SU-DHL-6 (cell line): ENCODE measurements around the gene STAT1.

Source experiments
- H2AFZ ChIP-seq: fragments of 200-600 bp; sonication (generic); 2 replicates; pipeline ENCODE4 v1.6.1; 2014; ENCODE audit warnings: low read depth, mild to moderate bottlenecking, moderate library complexity, mixed read lengths, antibody characterized with exemption, low read length; ENCODE audit not compliant: severe bottlenecking
- H3F3A ChIP-seq: fragments of 200-600 bp; shearing (Covaris generic); 2 replicates; pipeline ENCODE4 v1.6.0; 2016; ENCODE audit warnings: antibody characterized with exemption, mild to moderate bottlenecking; ENCODE audit not compliant: insufficient read depth
- H3K27ac ChIP-seq: fragments of 200-600 bp; sonication (generic); 2 replicates; pipeline ENCODE4 v1.5.1; 2016; ENCODE audit warnings: low read depth, mild to moderate bottlenecking, low read length, moderate library complexity, mixed read lengths
- H3K27me3 ChIP-seq: fragments of 200-600 bp; sonication (generic), shearing (Covaris generic); 2 replicates; pipeline ENCODE4 v1.6.0; 2014; ENCODE audit warnings: mild to moderate bottlenecking, low read length
- H3K36me3 ChIP-seq: fragments of 200-600 bp; sonication (generic); 2 replicates; pipeline ENCODE4 v1.6.1; 2014; ENCODE audit warnings: mild to moderate bottlenecking, low read length, mixed read lengths
- H3K4me2 ChIP-seq: fragments of 300-600, 200-600 bp; shearing (Covaris generic), sonication (generic); 2 replicates; pipeline ENCODE4 v1.6.0; 2014; ENCODE audit warnings: low read length, low read depth, mild to moderate bottlenecking; ENCODE audit not compliant: poor library complexity, severe bottlenecking
- H3K4me3 ChIP-seq: fragments of 200-600 bp; sonication (generic); 2 replicates; pipeline ENCODE4 v1.5.1; 2014; ENCODE audit warnings: antibody characterized with exemption, low read length, mild to moderate bottlenecking, mixed read lengths; ENCODE audit not compliant: insufficient read depth, poor library complexity, severe bottlenecking
- H3K79me2 ChIP-seq: fragments of 200-600 bp; sonication (generic); 2 replicates; pipeline ENCODE4 v1.6.1; 2014; ENCODE audit warnings: mild to moderate bottlenecking, low read length, moderate library complexity; ENCODE audit not compliant: insufficient read depth
- H3K9ac ChIP-seq: fragments of 200-600 bp; sonication (generic); 2 replicates; pipeline ENCODE4 v1.7.0; 2014; ENCODE audit warnings: mild to moderate bottlenecking, low read length
- H3K9me2 ChIP-seq: fragments of 200-600 bp; sonication (generic); replicated peaks from 2 replicates; pipeline ENCODE4 v1.6.1; 2014; ENCODE audit warnings: low read length; ENCODE audit not compliant: insufficient read depth
- H3K9me3 ChIP-seq: fragments of 200-600 bp; sonication (generic); 2 replicates; pipeline ENCODE4 v1.6.1; 2014; ENCODE audit warnings: low read length, mixed read lengths; ENCODE audit not compliant: insufficient read depth
- H4K20me1 ChIP-seq: fragments of 200-600 bp; sonication (generic); 2 replicates; pipeline ENCODE4 v1.6.1; 2014; ENCODE audit warnings: low read depth, mild to moderate bottlenecking, antibody characterized with exemption, low read length, moderate library complexity, mixed read lengths
- EZH2phosphoT487 ChIP-seq: fragments of 200-600 bp; sonication (generic), shearing (Covaris generic); conservative IDR thresholded peaks from 2 replicates; pipeline ENCODE4 v1.6.1; 2018; ENCODE audit warnings: mild to moderate bottlenecking, antibody characterized with exemption, low read length, moderate library complexity, mixed read lengths
- TF ChIP-seq, protein P1 (sequence below): fragments of 200-600 bp; sonication (generic); IDR thresholded peaks from one replicate; pipeline ENCODE4 v1.5.1; 2017; ENCODE audit warnings: antibody characterized with exemption, mild to moderate bottlenecking, low read length, moderate library complexity; ENCODE audit not compliant: insufficient read depth, poor library complexity, severe bottlenecking

Gene STAT1

DNA sequence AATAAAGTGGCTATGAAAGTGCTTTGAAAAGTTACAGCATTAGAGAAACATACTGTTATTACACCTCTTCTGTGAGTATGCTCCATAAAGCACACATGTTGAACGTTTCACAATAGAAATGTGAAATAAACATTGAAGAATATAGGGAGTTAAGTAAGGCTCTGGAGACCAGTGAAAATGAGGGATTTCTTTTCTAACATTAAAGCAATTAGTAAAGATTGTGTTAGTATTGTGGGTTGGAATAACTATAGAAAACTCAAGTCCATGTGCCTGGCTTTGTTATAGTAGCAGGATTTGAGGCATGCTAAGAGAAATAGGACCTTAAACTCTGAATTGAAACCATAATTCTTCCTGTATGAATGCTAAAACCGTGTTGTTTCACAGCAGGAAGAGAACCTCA is 70.3 kb downstream of the STAT1 start:
- Histone ChIP-seq H3K9me2 (no peaks in the 10 kb centered on the region), H3K27ac (no peak overlapping the region), H3K9ac (no peak overlapping the region), H3K36me3 (no peaks in the 10 kb centered on the region), H4K20me1 (0 out of 2 replicates have a peak, but pooled peaks cover 9% of the 10 kb centered on the region), H3K79me2 (no peaks in the 10 kb centered on the region), H3K4me3 (no peak overlapping the region), H3F3A (peaks cover 6% of the 10 kb centered on the region; the same call in 1 of the 2 replicates), H3K4me2 (no peak overlapping the region), H2AFZ (no peak overlapping the region), H3K27me3 (no peaks in the 10 kb centered on the region), H3K9me3 (no peaks in the 10 kb centered on the region)
- TF ChIP-seq EZH2phosphoT487, result no peak
- TF ChIP-seq, protein P1, sequence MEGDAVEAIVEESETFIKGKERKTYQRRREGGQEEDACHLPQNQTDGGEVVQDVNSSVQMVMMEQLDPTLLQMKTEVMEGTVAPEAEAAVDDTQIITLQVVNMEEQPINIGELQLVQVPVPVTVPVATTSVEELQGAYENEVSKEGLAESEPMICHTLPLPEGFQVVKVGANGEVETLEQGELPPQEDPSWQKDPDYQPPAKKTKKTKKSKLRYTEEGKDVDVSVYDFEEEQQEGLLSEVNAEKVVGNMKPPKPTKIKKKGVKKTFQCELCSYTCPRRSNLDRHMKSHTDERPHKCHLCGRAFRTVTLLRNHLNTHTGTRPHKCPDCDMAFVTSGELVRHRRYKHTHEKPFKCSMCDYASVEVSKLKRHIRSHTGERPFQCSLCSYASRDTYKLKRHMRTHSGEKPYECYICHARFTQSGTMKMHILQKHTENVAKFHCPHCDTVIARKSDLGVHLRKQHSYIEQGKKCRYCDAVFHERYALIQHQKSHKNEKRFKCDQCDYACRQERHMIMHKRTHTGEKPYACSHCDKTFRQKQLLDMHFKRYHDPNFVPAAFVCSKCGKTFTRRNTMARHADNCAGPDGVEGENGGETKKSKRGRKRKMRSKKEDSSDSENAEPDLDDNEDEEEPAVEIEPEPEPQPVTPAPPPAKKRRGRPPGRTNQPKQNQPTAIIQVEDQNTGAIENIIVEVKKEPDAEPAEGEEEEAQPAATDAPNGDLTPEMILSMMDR, result no peak

DNA sequence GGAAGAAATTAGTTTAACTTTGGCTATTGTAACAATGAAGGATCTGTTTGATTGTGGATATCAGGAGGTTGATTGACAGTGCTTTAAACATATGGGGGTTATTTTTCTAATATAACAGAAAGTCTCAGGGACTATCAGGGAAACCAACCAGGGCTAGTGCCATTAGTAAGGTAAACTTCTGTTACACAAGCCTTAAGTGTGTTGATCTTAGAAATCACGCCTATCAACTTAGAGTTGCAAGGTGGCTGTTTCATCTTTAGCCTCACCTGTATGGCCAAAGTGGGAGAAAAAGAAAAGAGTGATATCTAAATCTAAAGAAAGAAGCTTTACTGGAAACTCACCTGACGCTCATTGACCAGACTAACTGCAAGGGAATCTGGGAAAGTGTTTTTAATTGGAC is 71.3 kb downstream of the STAT1 start:
- H4K20me1 ChIP-seq, result 0 out of 2 replicates have a peak, but pooled peaks cover 9% of the 10 kb centered on the region
- H2AFZ ChIP-seq, result no peak overlapping the region
- no peaks in the 10 kb centered on the region for H3K9me3 ChIP-seq
- no peak overlapping the region for H3K9ac ChIP-seq
- H3K79me2 ChIP-seq, result no peaks in the 10 kb centered on the region
- H3K4me3 ChIP-seq, result no peak overlapping the region
- peaks cover 16% of the 10 kb centered on the region; the same call in 1 of the 2 replicates for H3F3A ChIP-seq
- H3K4me2 ChIP-seq, result no peak overlapping the region
- H3K9me2 ChIP-seq, result no peaks in the 10 kb centered on the region
- no peaks in the 10 kb centered on the region for H3K27me3 ChIP-seq
- peaks cover under 1% of the 10 kb centered on the region; the same call in 1 of the 2 replicates for H3K36me3 ChIP-seq
- TF ChIP-seq EZH2phosphoT487, result no peak
- TF ChIP-seq, protein P1, result no peak
- H3K27ac ChIP-seq, result no peak overlapping the region

DNA sequence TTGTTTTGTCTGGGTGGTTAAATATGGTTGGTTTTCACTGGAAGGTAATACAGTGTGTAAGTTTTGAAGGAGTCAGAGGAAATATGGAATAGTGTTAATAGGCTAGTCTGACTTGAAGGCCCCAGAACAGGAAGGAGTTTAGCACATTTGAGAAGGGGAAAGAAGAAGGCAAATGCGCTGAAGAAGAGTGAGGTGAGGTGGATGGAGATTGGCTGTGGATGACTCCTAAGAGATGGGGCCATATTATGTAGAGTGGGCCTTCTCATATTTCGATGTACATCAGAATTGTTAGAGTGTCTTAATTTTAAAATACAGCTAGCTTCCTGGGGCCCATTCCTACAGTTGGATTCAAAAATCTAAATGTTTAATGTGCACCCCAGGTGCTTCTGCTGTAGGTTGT is 72.4 kb downstream of the STAT1 start:
- Histone ChIP-seq H3F3A (peaks cover 22% of the 10 kb centered on the region; the same call in 1 of the 2 replicates), H3K36me3 (peaks cover 9% of the 10 kb centered on the region), H3K27me3 (no peaks in the 10 kb centered on the region), H3K79me2 (no peaks in the 10 kb centered on the region), H3K9me3 (no peaks in the 10 kb centered on the region), H3K4me3 (no peak overlapping the region), H3K9me2 (no peaks in the 10 kb centered on the region), H3K9ac (no peak overlapping the region), H3K27ac (no peak overlapping the region), H3K4me2 (no peak overlapping the region), H2AFZ (no peak overlapping the region), H4K20me1 (0 out of 2 replicates have a peak, but pooled peaks cover 6% of the 10 kb centered on the region)
- TF ChIP-seq, protein P1, result no peak
- no peak for TF ChIP-seq EZH2phosphoT487
